Right atrium auricular region (tissue), 2 donors: ENCODE data around the gene HOXC13. TPM values are rescaled to one million over a fixed set of nuclear protein-coding genes. Genes with fewer than 3 reads are reported as not detected.

ENCODE experiments used
- DNase-seq: peaks from one replicate; pipeline ENCODE4 v3.0.0-alpha.2; 2019; ENCODE audit warnings: low spot score
- H3K27ac ChIP-seq, 2 donors: fragments of 200-600 bp; sonication (generic); 1 replicate in 1 of 2; 2 replicates in 1 of 2; pipeline ENCODE4 v1.5.1; 2016 to 2019
- H3K27me3 ChIP-seq, 2 donors: fragments of 200-600 bp; sonication (generic); one replicate each; pipeline versions ENCODE4 v1.5.1 to v1.6.0; 2017 to 2019
- H3K36me3 ChIP-seq: fragments of 200-600 bp; sonication (generic); one replicate; pipeline ENCODE4 v1.5.1; 2016
- H3K4me1 ChIP-seq, 2 donors: fragments of 200-600 bp; sonication (generic); one replicate each; pipeline versions ENCODE4 v1.5.1 to v1.6.0; 2017 to 2019
- H3K4me3 ChIP-seq, 2 donors: fragments of 200-600 bp; sonication (generic); 1 replicate in 1 of 2; 2 replicates in 1 of 2; pipeline ENCODE4 v1.5.1; 2017 to 2019; ENCODE audit warnings: mild to moderate bottlenecking in 1 of 2, moderate library complexity in 1 of 2
- H3K9me3 ChIP-seq, 2 donors: fragments of 200-600 bp; sonication (generic); one replicate each; pipeline ENCODE4 v1.5.1; 2019
- total RNA-seq, 2 donors: library from RNA; depleted of rRNA; stranded (reverse); fragments of >200 nt; gene quantifications; one replicate each; pipeline ENCODE4 v1.1.0, GENCODE V29; 2016
- TF ChIP-seq, protein P1 (sequence below), 2 donors: fragments of 200-600 bp; sonication (generic); IDR thresholded peaks; one replicate each; pipeline ENCODE4 v1.5.1; 2019; ENCODE audit warnings: antibody characterized with exemption in 2 of 2

The HOXC13 gene
- total RNA-seq, 2 donors from 2014 or later = not detected

DNA sequence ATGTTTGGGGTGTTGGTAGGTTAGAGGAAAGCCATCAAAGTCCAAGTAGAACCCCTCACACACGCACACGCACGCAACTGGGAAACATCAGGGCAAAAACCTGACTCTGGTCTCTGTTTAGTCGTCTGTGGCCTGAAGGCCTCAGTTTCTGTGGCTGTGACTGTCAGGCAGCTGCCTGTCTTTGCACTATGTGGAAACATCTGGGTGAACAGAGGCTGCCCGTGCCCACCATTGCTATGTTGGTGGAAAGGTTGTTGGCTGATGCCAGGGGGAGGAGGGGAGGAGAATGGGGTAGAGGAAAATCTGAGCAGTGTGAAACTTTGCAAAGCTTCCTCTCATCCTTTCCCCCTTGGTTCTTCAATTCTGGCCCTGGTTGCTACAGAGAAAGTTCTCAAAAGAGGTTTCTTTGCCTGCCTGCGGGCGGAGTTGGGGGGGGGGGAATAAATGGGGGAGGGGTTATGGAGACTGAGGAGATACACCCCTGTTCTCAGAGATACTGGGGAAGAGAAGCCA lies 53.8 kb downstream of the HOXC13 start:
- TF ChIP-seq, protein P1, sequence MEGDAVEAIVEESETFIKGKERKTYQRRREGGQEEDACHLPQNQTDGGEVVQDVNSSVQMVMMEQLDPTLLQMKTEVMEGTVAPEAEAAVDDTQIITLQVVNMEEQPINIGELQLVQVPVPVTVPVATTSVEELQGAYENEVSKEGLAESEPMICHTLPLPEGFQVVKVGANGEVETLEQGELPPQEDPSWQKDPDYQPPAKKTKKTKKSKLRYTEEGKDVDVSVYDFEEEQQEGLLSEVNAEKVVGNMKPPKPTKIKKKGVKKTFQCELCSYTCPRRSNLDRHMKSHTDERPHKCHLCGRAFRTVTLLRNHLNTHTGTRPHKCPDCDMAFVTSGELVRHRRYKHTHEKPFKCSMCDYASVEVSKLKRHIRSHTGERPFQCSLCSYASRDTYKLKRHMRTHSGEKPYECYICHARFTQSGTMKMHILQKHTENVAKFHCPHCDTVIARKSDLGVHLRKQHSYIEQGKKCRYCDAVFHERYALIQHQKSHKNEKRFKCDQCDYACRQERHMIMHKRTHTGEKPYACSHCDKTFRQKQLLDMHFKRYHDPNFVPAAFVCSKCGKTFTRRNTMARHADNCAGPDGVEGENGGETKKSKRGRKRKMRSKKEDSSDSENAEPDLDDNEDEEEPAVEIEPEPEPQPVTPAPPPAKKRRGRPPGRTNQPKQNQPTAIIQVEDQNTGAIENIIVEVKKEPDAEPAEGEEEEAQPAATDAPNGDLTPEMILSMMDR (IDR thresholded peaks at IDR 0.05) = no peak
- Histone ChIP-seq H3K27ac (no peak overlapping the region), H3K36me3 (no peaks in the 10 kb centered on the region), H3K27me3 (peaks cover 74 to 92% of the 10 kb centered on the region in 2 donors), H3K9me3 (no peaks in the 10 kb centered on the region), H3K4me3 (no peak overlapping the region), H3K4me1 (peaks cover 0 to 28% of the 10 kb centered on the region in 2 donors)
- DNase-seq = no peak

DNA sequence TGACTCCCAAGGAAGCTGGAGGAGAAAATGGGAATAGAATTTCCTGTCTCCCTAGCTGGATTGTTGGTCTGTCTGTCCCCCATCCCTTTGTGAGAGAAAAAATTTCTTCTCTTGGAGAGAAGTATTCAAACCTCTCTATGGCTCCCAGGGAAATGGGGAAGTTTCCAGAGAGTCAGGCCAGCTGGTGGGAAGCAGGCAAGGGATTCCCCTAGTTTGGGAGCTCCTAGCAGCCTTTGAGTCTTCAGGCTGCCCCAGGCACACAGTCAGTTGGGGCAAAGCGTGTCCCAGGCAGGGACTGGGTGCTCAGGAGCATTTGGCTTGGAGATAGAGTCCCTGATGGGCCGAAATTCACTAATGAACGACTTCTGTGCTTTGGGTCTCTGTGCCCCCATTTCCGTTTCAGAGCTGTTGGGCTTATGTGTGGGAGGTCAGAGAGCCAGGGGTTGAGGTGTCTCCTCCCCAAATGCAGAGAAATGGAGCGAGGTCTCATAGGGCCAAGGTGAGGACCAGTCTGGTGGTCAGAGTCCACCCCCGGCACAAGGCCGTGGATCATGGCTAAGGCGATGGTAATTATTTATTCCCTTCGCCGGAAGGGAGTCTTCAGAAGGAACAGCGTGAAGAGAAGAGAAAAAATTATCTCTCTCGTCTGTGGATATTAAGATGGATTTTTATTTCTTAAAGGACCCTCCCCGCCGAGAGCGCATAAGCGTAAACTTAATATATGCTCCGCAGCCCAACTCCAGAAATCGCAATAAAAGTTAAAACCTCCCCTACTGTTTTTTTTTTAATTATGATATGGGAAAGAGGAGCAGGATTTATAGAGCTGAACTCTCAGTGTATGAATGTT lies 54.8 kb downstream of the HOXC13 start:
- Histone ChIP-seq H3K27me3 (peaks cover 69 to 93% of the 10 kb centered on the region in 2 donors), H3K4me3 (no peak overlapping the region), H3K36me3 (no peaks in the 10 kb centered on the region), H3K4me1 (peaks cover 0 to 28% of the 10 kb centered on the region in 2 donors), H3K27ac (no peak overlapping the region), H3K9me3 (no peaks in the 10 kb centered on the region)
- TF ChIP-seq, protein P1 (IDR thresholded peaks at IDR 0.05) = no peak
- DNase-seq = no peak

DNA sequence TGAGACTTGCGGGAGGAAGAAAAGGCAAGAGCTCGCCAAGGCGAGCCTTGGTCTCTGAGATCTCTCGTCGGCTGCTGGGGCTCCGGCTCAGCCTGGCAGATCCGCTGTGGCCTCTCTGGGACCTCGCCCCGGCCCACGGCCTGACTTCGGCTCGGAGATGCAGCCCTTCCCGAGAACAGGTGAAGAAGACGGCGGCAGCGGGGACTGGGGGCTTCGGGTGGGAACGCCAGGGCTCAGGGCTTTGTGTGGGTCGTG lies 55.3 kb downstream of the HOXC13 start:
- no peak for DNase-seq
- Histone ChIP-seq H3K9me3 (no peaks in the 10 kb centered on the region), H3K4me1 (peaks cover 0 to 28% of the 10 kb centered on the region in 2 donors), H3K27me3 (peaks cover 67 to 93% of the 10 kb centered on the region in 2 donors), H3K4me3 (no peak overlapping the region), H3K36me3 (no peaks in the 10 kb centered on the region), H3K27ac (no peak overlapping the region)
- TF ChIP-seq, protein P1 (IDR thresholded peaks at IDR 0.05) = no peak

DNA sequence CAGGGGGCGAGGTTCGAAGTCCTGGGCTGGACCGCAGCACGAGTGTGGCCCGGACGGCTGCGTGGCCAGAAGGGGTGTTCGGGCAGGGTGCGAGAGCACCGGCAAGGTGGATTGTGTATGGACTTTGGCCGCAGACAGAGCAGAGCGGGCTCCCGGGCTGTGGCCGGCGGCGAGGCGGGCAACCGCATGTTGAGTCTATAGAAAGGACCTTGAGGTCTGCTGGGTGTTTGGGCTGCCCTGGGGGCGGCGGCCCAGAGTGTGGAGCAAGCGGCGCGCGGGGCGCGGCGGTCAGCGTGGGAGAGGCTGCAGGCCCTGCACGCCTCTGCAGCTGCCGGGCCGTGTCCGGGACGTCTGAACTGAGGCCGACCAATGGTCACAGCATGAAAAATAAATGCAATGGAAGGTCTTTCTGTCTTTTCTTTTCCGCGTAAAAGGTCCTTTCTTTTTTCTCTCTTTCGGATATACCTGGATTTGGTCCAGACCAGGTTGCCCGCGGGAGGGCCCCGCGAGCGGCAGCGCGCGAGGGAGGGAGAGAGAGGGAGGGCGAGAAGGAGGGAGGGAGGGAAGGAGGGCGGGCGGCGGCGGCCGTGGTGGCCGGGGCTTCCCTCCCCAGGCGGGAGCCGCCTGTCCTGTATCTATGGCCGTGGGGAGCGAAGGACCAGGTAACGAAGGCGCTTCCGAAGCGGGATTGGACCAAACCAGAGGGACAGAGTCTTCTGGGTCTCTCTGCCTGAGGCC lies 55.8 kb downstream of the HOXC13 start:
- no peaks in the 10 kb centered on the region for H3K9me3 ChIP-seq
- no peak overlapping the region for H3K27ac ChIP-seq
- H3K27me3 ChIP-seq = peaks cover 66 to 94% of the 10 kb centered on the region in 2 donors
- no peaks in the 10 kb centered on the region for H3K36me3 ChIP-seq
- TF ChIP-seq, protein P1 (IDR thresholded peaks at IDR 0.05) = no peak
- peaks cover 0 to 26% of the 10 kb centered on the region in 2 donors for H3K4me1 ChIP-seq
- peak overlapping the region in 1 of 2 donors; percentile 49 for H3K4me3 ChIP-seq
- no peak for DNase-seq

DNA sequence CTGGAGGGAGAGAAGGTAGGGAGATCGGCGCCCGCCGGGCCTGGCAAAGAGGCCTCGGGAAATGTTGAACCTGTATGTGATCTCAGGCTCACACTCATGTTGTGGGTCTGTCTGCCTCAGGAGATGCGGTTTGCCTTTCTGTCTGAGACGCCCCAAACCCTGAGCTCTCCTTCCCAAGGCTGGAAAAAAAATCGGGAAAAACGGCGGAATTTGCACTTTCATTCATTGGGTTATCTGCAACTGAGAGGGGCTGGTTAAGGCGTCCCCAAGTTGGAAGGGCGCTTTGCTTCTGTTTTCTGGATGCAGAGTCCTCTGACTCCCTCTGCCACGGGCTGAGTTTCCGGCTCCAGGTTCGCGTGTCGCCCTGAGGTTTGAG lies 56.4 kb downstream of the HOXC13 start:
- H3K27ac ChIP-seq = no peak overlapping the region
- H3K4me3 ChIP-seq = peak overlapping the region in 1 of 2 donors; percentile 49
- TF ChIP-seq, protein P1 (IDR thresholded peaks at IDR 0.05) = no peak

More for the DNA sequence above, 56.4 kb downstream of the HOXC13 start:
- Histone ChIP-seq H3K9me3 (no peaks in the 10 kb centered on the region), H3K36me3 (no peaks in the 10 kb centered on the region), H3K4me1 (peaks cover 0 to 32% of the 10 kb centered on the region in 2 donors), H3K27me3 (peaks cover 72 to 94% of the 10 kb centered on the region in 2 donors)
- no peak for DNase-seq
